HG02852 (cell line): ENCODE measurements around the gene COG3.

Experiments
- ATAC-seq: cut with Tn5 transposase; IDR thresholded peaks from one replicate; pipeline ENCODE4 v1.9.1; 2021; ENCODE audit warnings: mild to moderate bottlenecking, moderate library complexity; ENCODE audit not compliant: unreplicated experiment

The COG3 gene

GRCh38 chr13:45503658-45504057 is 38.9 kb downstream of the COG3 start:
- no peak for ATAC-seq

GRCh38 chr13:45506811-45507210 is 42.1 kb downstream of the COG3 start:
- no peak for ATAC-seq

GRCh38 chr13:45508776-45509175 is 44.0 kb downstream of the COG3 start:
- ATAC-seq, result no peak

- no peak for ATAC-seq
These were observed 45.9 kb downstream of the COG3 start for GRCh38 chr13:45510672-45511071.

- ATAC-seq, result peak; percentile 45
These were observed 46.8 kb downstream of the COG3 start for GRCh38 chr13:45511310-45512097.

GRCh38 chr13:45512098-45512496 is 47.4 kb downstream of the COG3 start:
- ATAC-seq, result no peak

- no peak for ATAC-seq
These were observed 52.0 kb downstream of the COG3 start for GRCh38 chr13:45516757-45517156.

GRCh38 chr13:45518525-45519245 is 53.9 kb downstream of the COG3 start:
- ATAC-seq, result no peak

- ATAC-seq, result no peak
These were observed 54.8 kb downstream of the COG3 start for GRCh38 chr13:45519493-45519892.

GRCh38 chr13:45521297-45521696 is 56.6 kb downstream of the COG3 start:
- ATAC-seq, result no peak

GRCh38 chr13:45522571-45522970 is 57.8 kb downstream of the COG3 start:
- ATAC-seq, result no peak

GRCh38 chr13:45527699-45528462 is 63.1 kb downstream of the COG3 start:
- ATAC-seq, result no peak

GRCh38 chr13:45529758-45530157 is 65.0 kb downstream of the COG3 start:
- no peak for ATAC-seq

GRCh38 chr13:45534604-45535003 is 69.9 kb downstream of the COG3 start:
- no peak for ATAC-seq

GRCh38 chr13:45536224-45536623 is 71.5 kb downstream of the COG3 start:
- no peak for ATAC-seq

- no peak for ATAC-seq
These were observed 72.8 kb downstream of the COG3 start for GRCh38 chr13:45537516-45537915.

- ATAC-seq, result no peak
These were observed 73.6 kb downstream of the COG3 start for GRCh38 chr13:45538382-45538781.

GRCh38 chr13:45540195-45540594 is 75.5 kb downstream of the COG3 start:
- no peak for ATAC-seq

- no peak for ATAC-seq
These were observed 76.1 kb downstream of the COG3 start for GRCh38 chr13:45540864-45541263.

- ATAC-seq, result no peak
These were observed 77.1 kb downstream of the COG3 start for GRCh38 chr13:45541806-45542205.

- ATAC-seq, result no peak
These were observed 77.7 kb downstream of the COG3 start for GRCh38 chr13:45542391-45542790.

- ATAC-seq, result no peak
These were observed 78.1 kb downstream of the COG3 start for GRCh38 chr13:45542878-45543277.
